Activated CD8-positive, alpha-beta memory T cell treated with anti-CD3 and anti-CD28 coated beads for 48 hours (primary cell): ENCODE data around the gene PDE2A.
"Not testable (repeated sequence)": the region's sequence is repeated elsewhere in the genome, so short reads cannot be mapped to it uniquely, and the experiment has no call there.

Source experiments
- DNase-seq, 3 experiments: peaks; one replicate each; pipeline ENCODE4 v3.0.0-alpha.2; 2020; ENCODE audit warnings: low read depth in 2 of 3, low spot score in 2 of 3

Gene PDE2A

DNA sequence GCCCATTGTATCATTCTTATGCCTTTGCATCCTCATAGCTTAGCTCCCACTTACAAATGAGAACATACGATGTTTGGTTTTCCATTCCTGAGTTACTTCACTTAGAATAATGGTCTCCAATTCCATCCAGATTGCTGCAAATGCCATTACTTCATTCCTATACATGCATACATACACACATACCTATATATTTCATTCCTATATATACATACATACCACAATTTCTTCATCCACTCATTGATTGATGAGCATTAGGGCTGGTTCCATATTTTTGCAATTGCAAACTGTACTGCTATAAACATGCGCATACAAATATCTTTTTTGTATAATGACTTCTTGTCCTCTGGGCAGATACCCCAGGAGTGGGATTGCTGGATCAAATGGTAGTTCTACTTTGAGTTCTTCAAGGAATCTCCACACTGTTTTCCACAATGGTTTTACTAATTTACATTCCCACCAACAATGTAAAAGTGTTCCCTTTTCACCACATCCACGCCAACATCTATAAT, 119.2 kb downstream of the PDE2A start:
- not testable (repeated sequence) for DNase-seq

DNA sequence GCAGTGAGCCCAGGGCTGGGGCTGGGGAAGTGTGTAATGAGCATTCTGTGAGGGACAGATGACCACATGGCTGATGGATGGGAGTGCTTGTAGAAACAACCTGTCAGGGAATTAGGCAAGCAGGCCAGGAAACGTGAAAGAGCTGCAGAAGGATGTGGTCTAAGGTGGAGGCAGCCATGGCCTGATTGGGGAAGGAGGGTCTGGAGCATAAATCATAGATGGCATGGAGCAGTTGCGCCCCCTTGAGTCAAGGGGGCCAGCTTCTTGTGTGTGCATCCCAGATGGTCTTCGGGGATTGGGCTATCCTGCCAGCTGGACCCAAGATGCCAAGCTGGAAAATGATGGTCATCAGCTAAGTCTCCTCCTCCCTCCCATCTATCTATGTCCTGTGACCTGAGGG, 120.5 kb downstream of the PDE2A start:
- DNase-seq: no peak

DNA sequence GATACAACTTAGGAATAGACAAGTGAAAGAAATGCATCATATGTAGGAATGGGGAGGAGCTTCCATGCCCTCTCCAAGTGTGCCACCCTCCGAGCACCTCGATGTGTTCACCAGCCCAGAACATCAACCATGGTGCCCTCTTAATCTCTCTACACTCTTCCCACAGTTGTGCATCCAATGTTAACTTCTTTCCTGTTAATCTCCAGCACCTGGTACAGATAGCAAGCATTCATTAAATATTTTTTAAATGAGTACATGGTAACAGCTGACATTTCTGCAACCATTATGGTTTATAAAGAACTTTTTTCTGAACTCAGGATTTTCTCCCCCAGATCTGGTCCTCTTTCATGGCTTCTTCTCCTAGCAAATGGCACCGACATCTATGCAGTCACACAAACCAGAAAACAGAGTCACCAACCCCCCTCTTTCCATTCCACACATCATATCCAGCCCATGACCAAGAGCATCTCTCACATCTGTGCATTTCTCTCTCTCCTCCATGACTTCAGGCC, 121.8 kb downstream of the PDE2A start:
- DNase-seq: no peak

DNA sequence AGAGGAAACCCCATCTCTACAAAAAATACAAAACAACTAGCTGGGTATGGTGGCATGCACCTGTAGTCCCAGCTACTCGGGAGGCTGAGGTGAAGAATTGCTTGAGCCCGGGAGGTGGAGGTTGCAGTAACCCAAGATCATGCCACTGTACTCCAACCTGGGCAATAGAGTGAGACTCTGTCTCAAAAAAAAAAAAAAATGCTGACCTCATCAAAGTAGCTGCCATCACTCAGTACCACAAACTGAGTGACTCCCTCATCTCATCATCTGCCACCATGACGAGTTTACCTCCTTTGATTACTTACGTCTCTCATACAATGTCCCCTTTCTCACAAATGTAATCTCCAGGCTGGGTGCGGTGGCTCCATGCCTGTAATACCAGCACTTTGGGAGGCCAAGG, 122.7 kb downstream of the PDE2A start:
- DNase-seq: no peak

DNA sequence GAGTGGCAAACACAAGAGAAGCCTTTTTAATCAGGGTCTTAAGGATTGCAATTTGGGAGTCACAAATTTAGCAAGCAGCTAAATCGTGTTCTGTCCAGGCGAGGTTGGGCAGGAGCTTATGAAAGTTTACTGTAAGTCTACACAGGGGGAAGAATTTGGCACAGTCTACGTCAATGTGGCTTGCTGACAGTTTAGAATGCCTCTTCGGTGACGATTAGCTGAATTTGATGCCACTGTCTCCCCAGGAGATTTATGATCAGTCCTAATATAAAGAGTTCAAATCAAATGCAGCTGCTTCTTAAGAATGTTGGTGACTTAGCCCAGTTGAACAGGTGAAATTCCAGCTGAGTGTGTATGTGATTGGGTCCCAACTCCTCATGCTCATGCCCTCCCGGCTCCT, 125.8 kb downstream of the PDE2A start:
- no peak for DNase-seq

DNA sequence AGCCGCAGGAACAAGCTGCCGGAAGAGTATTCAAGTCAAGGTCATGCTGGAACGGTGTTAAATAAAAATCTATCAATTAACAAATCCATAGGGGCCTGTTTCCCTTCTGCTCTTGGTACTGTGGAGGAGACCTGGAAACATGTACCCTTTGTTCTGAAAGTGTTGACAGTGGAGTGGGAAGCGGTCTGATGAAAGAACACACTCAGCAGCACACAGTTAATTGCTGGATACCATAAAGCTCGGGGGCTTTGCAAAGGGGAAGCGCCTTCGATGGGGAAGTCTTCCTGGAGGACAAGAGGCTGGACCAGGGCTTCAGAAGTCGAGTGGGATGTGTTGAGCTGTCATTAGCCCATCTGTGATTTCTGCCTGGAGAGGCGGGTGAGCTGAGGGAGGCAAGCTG, 127.4 kb downstream of the PDE2A start:
- DNase-seq: no peak

DNA sequence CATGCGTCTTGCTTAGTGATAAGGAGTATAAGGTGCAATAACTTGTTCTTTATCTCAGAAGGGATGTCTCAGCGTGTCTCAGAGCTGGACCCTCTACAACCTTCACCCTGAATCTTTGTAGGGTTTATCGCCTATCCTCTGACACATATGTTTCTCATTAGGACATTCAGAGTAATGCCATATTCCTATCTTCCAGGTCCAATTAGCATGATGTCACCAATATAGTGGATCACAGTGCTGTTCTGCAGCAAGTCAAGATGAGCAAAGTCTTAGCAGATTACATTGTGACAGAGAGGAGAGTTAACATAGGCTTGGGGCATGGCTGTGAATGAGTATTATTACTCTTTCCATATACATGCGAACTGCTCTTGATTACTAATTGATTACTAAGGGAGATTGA, 129.6 kb downstream of the PDE2A start:
- no peak for DNase-seq

DNA sequence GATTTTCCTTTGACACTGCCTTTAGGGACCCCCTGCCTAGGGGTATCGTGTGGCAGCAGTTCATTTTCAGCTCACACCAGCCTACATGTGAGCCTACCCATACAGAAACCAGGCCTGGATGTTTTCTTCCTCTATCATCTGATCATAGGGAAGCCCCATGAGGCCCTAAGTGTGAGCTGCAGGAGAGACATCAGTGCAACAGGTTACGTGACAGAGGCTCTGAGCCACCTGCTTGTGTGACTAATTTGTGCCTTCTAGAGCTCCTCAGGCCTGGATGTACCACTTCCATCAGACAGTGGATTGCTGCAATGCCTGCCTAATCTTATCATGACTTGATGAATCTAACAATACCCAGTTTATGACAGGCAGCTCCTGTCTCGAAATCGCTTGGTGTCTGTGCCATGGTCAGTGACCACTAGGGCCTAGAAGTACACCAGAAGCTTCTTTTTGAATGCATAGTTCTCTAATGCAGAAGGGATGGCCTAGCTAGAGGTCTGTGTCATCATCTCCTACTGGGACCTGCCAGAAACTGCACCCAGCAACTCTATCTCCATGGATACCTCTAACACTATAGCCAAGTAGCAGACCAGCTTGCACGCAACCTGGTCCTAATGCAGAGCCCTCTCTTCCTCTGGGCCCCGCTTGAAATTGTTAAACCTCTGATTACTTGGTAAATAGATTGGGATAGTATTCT, 130.2 kb downstream of the PDE2A start:
- no peak for DNase-seq

DNA sequence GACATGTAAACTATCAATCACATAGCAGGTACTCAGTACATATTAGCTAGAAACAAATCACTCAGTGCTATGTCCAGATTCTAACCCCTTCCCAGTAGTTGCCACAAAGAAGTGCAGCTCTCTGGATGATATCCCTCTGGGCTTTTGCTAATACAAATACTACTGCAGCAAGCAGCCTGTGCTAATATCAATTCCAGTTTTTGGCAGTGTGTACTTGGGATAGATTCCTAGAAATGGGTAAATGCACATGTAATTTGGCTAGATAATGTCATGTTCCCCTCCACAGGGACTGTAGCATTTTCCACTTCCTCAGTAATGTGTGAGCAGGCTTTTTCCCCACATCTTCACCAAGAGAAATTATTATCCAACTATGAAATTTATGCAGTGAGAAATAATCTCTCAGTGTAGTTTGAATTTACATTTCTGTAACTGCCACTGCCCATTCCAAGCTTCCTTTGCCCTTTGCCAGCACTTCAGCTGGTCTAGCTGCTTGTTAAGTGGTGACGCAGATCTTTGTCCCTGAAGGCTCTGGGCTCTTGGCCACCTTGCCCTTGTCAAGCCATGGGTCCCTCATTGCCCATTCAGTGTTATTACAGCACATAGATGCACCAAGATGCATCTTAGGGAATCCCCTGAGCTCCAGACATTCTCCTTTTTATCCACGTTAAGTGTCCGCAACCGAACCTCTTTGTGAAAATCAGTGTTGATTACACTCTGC, 132.8 kb downstream of the PDE2A start:
- no peak for DNase-seq

DNA sequence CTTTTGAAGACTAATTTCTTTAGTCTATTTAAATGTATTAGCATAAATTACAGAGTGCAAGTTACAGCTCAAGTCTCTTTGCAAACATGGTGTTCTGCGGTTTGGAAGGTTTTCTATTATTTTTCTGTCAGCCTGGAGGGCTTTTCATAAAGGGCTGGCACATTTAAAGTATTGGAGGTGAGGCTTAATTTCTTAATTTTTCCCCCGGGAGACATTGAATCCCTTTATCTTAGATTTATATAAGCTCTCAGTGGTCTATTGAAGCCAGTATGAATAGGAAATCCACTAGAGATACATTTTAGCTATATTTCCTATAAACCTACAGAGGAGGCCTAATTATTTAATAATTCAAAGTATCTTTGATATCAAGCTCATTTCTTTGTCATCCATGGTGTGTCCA, 137.2 kb downstream of the PDE2A start:
- DNase-seq: no peak

DNA sequence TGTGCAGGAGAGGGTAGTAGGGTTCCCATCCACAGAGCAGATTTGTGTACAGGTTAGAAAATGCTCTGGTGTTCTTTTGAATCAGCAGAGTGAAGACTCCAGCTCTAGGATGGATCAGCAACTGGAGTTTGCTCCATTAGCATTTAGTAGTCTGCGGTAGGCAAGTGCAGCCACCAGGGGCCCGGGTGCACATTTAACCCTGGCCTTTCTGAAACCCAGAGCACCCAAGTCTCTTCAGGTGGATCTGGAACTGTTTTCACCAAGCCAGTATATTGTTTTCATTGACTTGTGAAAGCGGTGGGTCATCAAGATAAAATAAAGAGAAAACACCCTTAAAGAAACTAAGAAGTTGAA, 139.1 kb downstream of the PDE2A start:
- DNase-seq: no peak

DNA sequence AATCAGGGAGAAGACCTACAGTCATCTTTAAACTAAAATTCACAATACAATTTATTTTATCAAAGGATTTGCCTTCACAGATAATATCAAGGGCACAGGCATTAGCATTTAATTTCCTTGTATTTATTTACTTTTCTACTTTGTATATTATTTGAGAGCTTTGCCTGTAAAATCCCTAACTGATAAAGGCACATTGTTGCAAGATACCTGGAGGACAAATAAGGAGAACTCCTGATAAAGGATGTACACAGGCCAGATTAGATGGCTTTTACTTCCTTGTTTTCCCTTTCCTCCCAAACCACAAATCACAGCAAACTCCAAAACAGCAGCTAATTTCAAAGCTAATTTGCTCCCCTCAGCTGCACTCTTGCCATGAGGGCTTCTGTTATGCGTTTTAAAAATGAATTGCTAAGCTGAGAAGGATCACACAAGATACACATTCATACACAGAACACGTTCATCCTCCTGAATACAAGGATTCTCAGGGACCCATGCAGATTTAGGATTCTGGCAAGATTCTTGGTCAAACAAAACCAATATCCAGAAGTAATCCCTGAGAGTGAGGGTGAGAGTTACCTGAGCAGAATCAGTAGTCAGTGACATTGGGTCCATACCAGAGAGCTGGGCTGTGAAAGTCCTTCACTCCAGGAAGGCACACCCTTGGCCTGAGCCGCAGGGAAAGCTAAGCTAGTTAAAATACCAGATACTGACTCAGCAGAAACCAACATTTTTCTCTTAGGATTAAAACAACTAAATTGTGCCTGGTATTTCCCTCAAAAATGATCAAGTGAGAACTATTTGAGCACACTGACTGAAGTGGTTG, 139.6 kb downstream of the PDE2A start:
- DNase-seq: no peak

DNA sequence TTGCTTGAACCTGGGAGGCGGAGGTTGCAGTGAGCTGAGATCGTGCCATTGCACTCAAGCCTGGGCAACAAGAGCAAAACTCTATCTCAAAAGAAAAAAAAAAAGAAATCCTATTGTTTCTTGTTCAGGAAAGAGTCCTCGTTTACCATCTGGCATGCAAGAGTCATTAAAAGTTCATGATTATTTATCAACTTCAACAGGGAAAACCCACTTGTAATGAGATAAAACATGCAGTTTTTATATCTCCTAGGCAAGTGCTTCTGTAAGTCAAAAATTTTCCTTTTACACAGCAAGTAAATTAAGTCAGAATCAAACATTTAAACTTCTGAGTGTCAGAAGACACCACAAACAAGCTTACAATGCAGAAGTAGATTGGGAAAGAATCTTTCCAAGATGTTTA, 145.2 kb downstream of the PDE2A start:
- no peak for DNase-seq

DNA sequence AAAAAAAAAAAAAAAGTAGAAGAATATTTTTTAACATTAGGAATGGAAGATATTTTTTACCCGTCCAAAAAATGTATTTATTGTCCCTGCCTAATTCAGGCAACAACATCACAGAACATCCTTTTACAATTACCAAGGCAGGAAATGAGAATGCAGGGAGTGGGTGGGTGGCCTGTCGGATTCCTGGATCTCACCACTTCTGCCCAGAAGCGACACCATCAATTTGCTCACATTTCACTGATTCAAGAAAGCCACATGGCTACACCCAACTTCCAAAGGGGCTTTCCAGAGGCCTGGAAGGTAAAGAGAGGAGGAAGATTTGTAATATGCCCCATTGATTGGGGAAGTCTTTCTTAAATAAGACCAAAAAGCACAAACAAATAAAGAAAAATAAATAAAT, 146.1 kb downstream of the PDE2A start:
- no peak for DNase-seq
